ENCODE data around the gene VPS45.

DNA sequence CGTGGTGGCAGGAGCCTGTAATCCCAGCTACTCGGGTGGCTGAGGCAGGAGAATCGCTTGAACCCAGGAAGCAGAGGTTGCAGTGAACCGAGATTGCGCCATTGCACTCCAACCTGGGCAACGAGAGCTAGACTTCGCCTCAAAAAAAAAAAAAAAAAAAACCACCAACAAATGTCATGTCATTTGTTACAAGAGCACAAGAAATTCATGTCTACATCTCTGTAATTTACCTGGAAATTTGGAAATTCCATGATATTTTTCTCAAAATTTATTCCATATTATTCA lies 16.5 kb upstream of the VPS45 start:
- no peak for TF ChIP-seq CTCF (IDR thresholded peaks at IDR 0.05)
- no peak for TF ChIP-seq POLR2A (IDR thresholded peaks at IDR 0.05)

Data from right lobe of liver (tissue), 4 donors.